SW480 (cell line): ENCODE results near the gene LRRC28.
A peak's percentile ranks its signal among the peaks of the same experiment; 100 is the strongest.

Source experiments
- DNase-seq: peaks from one replicate; pipeline ENCODE4 v3.0.0-alpha.2; 2016; ENCODE audit warnings: low spot score

The LRRC28 gene

DNA sequence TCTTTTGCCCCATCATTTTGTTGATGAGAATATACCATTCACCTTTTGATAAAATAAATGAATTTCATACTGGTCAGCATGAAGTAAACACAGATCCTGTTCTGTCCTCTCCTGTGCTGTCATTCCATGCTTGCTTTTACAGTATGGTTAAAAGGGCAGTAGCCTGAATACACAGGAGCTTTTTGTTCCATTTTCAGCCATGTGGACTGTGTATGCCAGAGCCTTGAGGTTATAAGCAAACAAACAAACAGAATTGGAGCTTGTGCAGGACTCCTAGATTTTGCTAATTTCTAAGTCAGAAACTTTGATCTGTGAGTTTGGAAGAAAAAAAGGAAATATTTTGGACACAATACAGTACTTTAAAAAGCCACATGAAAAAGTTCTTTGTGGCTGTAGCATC lies 91.9 kb downstream of the LRRC28 start:
- DNase-seq: no peak

DNA sequence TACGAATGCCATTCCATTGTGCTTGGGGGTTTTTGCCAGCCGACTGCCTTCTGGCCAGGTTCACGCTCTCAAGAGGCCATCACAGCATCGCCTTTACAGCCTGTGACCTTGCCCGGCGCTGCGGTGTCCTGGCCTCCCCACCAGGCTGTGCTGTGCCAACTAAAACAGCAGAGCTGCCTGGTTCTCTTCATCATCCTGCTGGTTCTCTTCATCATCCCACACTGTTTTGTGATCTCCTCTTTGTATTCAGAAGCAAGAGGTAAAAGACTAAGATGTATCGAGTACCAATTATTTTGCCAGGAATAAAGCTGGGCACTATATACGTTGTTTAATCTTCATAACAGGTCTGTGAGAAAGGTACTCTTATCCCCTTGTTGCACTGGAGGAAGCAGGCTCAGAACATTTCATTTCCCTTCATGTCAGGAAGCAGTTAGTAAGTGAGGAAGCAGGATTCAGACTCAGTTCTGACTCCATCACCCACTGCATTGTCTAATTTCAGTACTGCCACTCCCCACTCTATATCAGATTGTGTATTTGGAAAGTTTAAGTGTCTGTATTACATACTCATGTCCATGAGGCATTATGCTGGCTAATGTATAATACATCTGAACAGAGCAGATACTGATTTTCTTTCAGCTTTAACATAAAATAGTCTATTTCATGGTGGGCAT lies 92.7 kb downstream of the LRRC28 start:
- peak; percentile 3 for DNase-seq

DNA sequence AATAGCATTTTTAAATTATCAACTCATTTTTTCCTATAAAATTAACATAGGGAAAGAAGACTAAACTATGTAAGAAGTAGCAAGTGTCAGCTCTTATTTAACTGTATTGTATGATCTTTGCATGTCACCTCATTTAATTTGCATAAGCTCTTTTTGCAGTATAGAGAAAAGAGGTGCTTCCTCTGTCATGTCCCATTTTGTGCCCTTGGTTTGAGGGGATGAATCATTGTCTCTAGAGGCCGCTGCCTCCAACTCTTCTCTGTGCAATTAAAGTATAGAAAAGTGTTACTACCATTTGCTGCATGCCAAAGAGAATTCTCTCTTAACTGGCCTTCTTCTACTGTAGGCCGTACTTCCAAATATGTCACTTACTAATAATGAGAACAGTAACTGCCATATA lies 93.4 kb downstream of the LRRC28 start:
- DNase-seq: no peak

DNA sequence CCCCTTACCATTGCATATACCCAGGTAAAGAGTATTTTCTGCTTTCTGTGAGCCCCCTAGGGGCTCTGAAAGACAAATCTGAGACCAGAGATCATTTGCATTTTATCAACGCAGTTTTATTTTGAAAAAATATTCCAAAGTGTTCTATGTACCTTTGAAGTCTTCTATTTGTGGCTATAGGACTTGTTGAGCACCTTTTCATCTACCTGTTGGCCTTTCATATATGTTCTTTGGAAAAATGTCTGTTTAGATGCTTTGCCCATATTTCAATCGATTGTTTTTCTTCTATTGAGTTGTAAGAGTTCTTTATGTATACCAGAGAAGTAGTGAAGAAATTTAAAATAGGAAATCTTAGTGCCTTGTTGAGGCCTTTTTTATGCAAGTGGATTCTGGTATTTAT lies 94.0 kb downstream of the LRRC28 start:
- no peak for DNase-seq

DNA sequence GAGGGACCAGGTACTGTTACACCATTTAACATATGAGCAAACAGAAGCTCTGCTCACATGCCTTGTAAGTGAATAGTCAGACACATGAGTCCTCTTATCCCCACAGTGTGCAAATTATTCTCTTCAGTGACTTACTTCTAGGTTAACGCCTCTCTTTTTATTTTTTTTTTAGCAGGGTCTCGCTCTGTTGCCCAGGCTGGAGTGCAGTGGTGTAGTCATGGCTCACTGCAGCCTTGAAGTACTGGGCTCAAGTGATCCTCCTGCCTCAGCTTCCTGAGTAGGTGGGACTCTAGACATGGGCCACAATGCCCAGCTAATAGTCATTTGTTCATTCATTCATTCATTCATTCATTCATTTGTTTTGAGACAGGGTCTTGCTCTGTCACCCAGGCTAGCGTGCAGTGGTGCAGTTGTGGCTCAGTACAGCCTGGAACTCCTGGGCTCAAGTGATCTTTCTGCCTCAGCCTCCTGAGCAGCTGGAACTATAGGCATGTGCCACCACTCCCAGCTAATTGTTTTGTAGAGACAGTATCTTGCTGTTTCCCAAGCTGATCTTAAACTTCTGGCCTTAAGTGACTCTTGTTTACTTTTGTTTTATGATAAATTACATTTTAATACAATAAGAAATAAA lies 94.7 kb downstream of the LRRC28 start:
- no peak for DNase-seq

DNA sequence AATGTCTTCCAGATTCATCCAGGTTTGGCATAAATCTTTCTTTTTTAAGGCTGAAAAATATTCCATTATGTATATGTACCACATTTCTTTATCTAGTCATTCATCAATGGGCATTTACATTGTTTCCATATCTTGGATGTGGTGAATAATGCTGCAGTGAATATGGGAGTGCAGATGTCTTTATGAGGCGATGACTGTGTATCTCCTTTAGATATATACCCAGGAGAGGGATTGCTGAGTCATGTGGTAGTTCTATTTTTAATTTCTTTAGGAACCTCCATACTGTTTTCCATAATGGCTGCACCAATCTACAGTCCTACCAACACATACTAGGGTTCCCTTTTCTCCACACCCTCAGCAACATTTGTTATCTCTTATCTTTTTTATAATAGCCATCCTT lies 96.3 kb downstream of the LRRC28 start:
- DNase-seq: no peak

DNA sequence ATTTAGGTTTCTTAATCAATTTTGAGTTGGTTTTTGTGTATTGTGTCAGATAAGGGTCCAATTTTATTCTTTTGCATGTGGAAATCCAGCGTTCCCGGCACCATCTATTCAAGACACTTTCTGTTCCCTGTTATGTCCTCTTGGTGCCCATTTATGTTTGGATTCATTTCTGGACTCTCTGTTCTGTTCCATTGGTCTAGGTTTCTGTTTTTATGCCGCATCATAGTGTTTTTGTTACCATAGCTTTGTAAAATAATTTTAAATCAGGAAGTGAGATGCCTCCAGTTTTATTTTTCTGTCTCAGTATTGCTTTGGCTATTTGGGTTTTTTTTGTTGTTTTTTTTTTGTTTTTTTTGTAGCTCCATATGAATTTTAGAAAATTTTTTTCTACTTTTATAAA lies 97.1 kb downstream of the LRRC28 start:
- DNase-seq: no peak

DNA sequence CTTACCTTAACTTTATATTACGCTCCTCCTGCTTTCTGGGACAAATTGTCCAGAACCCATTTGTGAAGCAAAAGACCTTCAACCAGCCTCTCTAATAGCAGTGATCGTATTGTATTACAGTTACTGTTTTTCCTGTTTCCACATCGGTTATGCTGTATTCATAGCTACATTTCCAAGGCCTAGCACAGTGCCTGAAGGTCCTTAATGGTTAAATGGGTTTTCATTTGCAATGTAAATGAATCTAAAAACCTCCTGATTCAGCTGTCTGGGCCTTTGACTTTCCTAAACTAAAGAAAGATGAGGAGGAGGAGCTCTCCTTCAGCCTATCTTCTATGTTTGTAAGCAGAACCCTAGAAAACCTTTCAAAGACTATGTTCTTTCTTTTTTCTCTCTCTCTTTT lies 99.1 kb downstream of the LRRC28 start:
- DNase-seq: no peak

DNA sequence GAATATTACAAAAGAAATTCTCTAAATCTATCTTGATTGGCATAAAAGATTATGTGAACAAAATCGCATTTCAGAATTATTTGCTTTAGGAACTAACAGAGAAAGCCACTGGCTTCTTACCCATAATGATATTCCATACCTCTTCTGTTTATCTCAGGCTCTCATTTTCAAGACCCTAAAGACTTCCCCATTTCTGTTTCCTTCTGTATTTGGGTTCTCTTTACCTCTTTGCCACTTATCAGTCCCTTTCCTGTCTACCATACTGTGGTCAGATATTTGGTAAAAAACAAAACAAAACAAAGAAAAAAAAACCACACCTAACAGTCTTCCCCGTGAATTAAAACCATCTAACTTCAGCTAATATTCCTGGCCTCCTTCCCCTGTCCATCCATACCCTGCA lies 108.5 kb downstream of the LRRC28 start:
- DNase-seq: no peak

DNA sequence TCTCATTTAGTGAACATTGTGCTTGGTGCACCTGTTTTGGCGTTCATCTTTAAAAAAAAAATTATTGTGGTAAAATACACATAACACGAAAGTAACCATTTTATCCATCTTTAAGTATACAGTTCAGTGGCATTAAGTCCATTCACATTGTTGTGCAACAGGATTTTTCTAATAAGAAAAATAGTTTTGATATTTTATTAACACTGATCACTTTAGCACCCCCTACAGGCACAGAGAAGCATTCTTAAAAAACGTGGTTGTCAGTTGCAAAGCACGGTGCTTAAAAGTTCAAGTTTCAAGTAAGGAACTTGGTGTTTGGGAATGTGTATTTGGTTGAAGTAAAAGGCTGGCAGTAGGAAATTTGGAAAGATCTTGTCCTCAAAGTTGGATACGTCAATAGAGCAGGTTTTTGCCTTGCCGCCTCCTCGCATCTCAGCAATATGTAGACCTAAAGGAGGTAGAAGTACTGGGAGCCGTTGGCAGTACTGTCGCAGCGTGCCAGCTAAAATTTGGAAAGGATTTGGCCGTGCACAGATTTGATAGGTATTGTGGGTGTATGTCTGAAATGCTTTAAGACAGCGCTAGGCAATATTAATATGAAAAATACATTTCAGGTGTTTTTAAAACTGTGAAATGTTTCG lies 110.4 kb downstream of the LRRC28 start:
- no peak for DNase-seq

DNA sequence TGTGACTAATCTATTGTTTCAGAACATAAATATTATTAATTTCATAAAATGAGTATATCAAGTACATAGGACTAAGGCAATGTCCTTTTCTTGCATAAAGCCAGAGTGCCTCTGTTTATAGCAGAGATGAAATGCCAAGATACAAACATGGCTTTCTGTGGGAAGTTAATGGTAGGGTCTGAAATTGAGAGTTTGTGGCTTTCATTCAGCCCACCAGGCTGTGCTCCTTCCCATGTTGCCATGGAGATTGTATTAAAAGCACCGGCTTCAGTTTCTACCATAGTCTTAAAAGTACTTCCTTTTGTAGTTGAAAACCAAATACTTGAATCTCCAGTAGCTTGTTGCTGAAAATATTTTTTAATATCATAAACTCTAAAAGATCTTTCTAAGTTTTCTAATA lies 114.0 kb downstream of the LRRC28 start:
- DNase-seq: no peak

DNA sequence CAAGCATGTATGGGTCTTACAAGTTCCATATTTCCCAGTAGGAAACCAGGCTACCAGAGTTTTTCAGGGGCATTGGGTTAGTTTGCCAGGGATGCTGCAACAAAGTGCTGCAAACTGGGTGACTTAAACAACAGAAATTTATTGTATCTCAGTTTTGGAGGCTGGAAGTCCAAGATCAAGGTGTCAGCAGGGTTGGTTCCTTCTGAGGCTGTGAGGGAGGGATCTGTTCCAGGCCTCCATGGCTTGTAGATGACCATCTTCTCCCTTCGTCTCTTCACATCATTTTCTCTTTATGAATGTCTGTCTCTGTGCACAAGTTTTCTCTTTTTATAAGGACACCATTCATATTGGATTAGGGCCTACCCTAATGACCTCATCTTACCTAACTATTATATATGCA lies 114.7 kb downstream of the LRRC28 start:
- no peak for DNase-seq

DNA sequence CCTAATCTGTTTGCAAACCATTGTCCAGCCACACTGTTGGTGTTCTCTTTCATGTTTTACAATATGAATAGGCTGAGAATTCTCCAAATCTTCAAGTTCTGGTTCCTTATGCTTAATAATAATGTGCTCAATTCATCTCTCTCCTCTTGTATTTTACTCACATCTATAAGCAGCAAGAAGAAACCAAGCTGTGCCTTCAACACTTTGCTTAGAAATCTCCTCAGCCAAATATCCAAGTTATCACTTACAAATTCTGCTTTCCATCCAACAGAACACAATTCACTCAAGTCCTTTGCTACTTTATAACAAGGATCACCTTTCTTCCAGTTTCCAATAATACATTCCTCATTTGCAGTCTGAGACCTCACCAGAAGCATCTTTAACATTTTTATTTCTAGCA lies 117.5 kb downstream of the LRRC28 start:
- no peak for DNase-seq

DNA sequence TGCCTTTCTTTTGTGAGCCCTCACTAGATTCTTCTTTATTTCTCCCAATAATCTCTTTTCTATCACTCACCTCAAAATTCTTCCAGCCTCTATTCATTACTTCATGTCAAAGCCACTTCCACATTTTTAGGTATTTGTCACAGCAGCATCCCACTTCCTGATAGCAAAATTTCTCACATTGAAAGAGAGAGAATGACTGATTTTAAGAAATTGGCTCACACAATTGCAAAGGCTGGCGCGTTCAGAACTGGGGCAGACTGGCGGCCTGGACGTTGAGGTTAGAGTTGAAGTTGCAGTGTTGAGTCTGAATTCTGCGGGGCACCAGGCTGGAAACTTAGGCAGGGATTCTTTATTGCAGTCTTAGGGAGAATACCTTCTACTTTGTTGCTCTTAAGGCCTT lies 117.9 kb downstream of the LRRC28 start:
- DNase-seq: no peak

DNA sequence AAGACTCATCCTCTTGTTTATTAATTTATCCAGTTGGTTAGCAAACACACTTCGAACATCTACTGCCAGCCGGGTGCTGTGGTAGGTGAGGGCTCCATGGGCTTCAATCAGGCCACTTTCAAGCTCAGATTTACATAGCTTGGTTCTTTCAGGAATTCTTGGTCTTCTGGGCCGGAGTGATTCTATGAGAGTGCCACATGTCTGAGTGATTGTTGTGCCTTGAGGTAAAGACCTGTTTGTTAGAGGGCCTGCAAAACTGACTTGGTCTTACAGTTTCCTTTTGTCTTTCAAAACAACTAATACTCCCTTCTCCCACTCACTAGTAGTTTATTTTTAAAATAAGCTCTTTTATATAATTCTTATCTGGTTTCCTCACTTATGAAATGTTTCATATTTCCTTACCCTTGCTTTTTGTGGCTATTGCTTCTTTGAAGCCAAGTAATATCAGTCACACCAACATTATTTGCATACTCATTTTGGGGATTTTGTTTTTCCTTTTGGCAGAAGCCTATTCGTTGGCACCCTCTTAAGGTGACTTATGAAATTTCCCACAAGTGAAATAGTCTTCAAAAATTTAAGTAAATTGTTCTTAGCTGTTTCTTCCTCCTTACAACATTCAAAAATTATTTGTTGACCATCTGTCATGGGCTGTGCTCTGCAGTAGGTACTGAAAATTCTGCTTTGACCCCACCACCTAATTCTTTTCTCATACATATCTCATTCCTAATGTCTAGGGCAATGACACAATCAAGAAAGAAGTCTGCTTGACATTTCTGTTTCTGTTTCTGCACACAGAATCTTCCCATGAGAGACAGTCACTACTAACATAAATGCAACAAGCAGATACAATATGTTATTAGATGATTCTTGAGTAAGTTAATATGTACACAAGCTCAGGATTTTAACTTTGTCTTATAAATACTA lies 120.2 kb downstream of the LRRC28 start:
- no peak for DNase-seq

DNA sequence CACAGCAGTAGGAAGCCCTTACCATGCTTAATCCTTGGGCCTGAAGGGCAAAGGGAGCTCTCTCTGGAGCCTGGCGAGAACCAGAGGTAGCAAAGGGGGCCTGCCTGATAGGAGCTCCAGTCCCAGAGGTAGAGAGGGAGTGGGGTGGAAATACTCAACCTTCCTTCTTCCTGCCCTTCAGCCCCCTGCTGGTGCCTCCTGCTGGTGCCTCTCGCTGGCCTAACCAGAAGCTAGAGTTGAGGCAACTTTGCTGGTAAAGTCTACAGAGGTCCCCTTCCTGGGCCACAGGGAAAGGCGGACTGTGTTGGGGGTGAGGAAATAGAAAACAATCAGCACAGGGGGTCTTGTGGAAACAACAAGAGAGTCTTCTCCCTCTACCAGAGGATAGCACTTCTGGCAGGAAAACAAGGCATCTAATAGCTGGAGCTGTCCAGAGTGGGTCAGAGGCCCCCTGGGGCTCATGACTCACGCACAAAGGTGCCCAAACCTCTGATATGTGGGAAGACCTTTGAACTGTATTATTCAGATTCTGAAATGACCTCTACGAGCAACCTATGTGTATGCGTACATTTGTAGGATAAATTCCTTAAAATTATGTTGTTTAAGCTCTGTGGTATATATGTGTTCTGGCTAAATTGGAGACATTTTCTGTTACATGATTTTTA lies 133.9 kb downstream of the LRRC28 start:
- no peak for DNase-seq

DNA sequence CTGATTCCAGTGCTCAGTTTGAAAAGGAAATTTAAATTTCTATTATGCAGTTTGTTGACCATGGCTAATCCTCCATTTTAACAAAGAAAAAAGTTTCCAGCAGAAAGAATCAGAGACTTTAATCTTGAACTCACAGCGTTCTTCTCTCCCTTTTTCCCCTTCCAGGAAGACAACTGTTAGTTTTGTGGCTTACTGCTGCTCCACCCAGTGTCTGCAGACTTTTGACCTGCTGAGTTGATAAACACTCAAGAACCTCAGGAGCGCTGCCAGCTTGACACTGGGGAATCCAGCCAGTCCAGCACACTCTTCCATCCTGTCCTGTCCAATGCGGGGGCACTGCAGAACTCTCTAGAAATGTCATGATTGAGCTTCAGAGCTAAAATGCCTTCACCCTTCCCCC lies 134.6 kb downstream of the LRRC28 start:
- DNase-seq: no peak

DNA sequence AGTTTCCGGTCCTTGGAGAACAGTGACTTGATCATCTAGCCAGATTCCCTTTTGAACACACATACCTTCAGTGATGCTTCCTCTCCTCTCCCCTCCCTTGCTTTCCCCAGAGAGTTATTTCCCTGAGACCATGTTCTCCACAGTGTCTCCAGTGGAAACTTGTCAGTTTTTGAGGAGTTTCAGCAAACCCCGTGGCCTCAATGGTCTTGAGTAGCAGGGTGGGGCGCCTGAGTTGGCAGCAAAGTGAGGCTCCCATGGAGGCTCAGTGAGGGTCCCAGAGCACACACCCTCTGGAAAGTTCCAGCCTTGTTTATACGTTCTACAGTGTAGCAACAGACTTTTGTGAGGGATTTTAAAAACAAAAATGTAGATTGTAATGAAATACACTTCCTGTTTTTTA lies 135.1 kb downstream of the LRRC28 start:
- DNase-seq: no peak

DNA sequence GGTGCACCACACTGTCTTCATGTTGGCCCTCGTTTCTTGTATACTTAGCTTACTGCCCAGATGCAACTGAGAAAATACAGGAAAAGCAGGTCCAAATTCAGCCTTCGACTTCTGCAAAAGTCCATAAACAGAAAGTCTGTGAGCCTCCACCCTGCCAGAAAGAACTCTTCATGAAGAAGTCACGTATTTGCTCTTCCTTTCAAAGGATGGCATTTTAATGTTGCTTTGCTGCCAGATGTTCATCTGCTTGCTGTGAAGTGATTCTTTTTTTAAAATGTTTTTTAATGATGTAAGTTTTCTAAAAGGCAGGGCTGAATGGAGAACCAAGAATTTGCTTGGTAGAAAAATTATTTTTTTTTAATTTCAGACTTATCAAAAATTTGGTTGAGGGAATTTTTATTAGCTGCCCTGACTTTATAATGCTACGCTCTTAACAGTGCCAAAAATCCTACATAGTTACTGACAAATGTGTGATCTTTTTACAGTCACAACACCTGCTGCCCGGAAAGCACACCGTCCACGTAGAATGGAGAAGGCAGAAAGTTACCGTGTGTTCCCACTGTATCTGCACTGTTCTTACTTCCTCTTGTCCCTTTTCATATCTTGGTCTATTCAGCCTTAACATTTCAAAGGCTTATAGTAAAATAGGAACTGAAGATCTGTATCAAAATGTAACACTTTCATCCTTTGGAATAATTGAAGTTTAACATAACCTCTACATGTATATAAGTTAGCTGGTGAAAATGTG lies 136.3 kb downstream of the LRRC28 start:
- no peak for DNase-seq

DNA sequence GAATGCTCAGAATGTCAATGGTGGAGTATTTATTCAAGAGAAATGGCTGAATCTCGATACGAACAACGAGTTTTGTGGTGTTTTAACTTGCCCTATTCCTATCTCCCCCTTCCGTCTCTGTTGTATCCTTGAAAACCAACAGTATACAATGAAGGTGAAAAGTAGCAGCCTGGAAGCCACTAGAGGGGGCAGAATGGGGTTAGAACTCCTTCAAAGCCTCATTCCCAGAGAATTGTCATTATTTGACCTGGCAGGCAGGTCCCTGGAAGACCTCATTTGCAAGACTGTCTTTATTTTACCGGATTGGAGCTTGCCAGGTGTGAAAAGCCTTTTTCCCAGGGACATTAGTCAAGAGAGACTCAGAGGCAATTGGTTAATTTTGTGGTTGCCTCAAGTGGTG lies 139.4 kb downstream of the LRRC28 start:
- no peak for DNase-seq

DNA sequence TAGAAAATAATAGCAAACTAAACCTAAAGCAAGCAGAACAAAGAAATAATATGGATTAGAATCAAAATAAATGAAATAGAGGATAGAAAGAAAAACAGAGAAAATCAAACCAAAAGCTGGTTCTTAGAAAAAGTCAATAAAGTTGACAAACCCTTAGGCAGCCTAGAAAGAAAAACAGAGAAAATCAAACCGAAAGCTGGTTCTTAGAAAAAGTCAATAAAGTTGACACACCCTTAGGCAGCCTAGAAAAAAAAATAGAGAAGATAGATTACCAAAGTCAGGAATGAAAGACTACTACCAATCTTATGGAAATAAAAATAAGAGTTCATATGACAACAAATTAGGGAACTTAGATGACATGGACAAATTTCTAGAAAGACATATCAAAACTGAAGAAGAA lies 142.4 kb downstream of the LRRC28 start:
- no peak for DNase-seq
